Astrocyte (in vitro differentiated cells and primary cell): ENCODE results near the gene UPK3BL2. TPM values are rescaled to one million over a fixed set of nuclear protein-coding genes. Genes with fewer than 3 reads are reported as not detected.
"Not testable (repeated sequence)": the region's sequence is repeated elsewhere in the genome, so short reads cannot be mapped to it uniquely, and the experiment has no call there.

ENCODE experiments used
- DNase-seq: peaks from one replicate; pipeline ENCODE4 v3.0.0-alpha.2; 2010; ENCODE audit warnings: low read depth
- FAIRE-seq: peaks from 2 replicates; lab custom pipeline; 2011; peaks lifted over from hg19 to GRCh38; lab: Jason Lieb, UNC
- H2AFZ ChIP-seq: 2 replicates; pipeline ENCODE4 v1.6.0; 2012; ENCODE audit warnings: low read depth, low read length, inconsistent platforms
- H3K27ac ChIP-seq: 2 replicates; pipeline ENCODE4 v1.5.1; 2011; ENCODE audit warnings: low read depth, low read length, inconsistent platforms
- H3K27me3 ChIP-seq: 2 replicates; pipeline ENCODE4 v1.6.0; 2011; ENCODE audit warnings: low read length, inconsistent platforms; ENCODE audit not compliant: insufficient read depth
- H3K36me3 ChIP-seq: 2 replicates; pipeline ENCODE4 v1.5.1; 2011; ENCODE audit warnings: low read length, inconsistent platforms; ENCODE audit not compliant: insufficient read depth
- H3K4me1 ChIP-seq: 2 replicates; pipeline ENCODE4 v1.5.1; 2011; ENCODE audit warnings: low read length, inconsistent platforms; ENCODE audit not compliant: insufficient read depth
- H3K4me2 ChIP-seq: 2 replicates; pipeline ENCODE4 v1.6.0; 2012; ENCODE audit warnings: low read length, inconsistent platforms
- H3K4me3 ChIP-seq: 2 replicates; pipeline ENCODE4 v1.5.1; 2011; ENCODE audit warnings: low read depth, mild to moderate bottlenecking, low read length, inconsistent platforms; ENCODE audit not compliant: insufficient read depth
- H3K79me2 ChIP-seq: 2 replicates; pipeline ENCODE4 v1.6.0; 2012; ENCODE audit warnings: mild to moderate bottlenecking, low read length, inconsistent platforms; ENCODE audit not compliant: insufficient read depth
- H3K9ac ChIP-seq: 2 replicates; pipeline ENCODE4 v1.6.0; 2012; ENCODE audit warnings: mild to moderate bottlenecking, low read length, inconsistent platforms
- H3K9me3 ChIP-seq: 2 replicates; pipeline ENCODE4 v1.5.1; 2012; ENCODE audit warnings: low read depth, mild to moderate bottlenecking, low read length, inconsistent platforms; ENCODE audit not compliant: insufficient read depth
- H4K20me1 ChIP-seq: 2 replicates; pipeline ENCODE4 v1.6.0; 2012; ENCODE audit warnings: low read length, inconsistent platforms; ENCODE audit not compliant: insufficient read depth
- H3K27ac Mint-ChIP-seq: one replicate; pipeline ENCODE4 v1.8.0; 2021; ENCODE audit warnings: mild to moderate bottlenecking, mixed read lengths; ENCODE audit not compliant: unreplicated experiment
- H3K27me3 Mint-ChIP-seq: one replicate; pipeline ENCODE4 v1.8.0; 2021; ENCODE audit warnings: low read depth, mixed read lengths; ENCODE audit not compliant: unreplicated experiment
- H3K36me3 Mint-ChIP-seq: one replicate; pipeline ENCODE4 v1.8.0; 2021; ENCODE audit warnings: low read depth, mixed read lengths; ENCODE audit not compliant: unreplicated experiment
- H3K4me1 Mint-ChIP-seq: one replicate; pipeline ENCODE4 v1.8.0; 2021; ENCODE audit warnings: low read depth, mixed read lengths; ENCODE audit not compliant: unreplicated experiment
- H3K4me3 Mint-ChIP-seq: one replicate; pipeline ENCODE4 v1.8.0; 2021; ENCODE audit warnings: mild to moderate bottlenecking, moderate library complexity, mixed read lengths; ENCODE audit not compliant: unreplicated experiment
- H3K9me3 Mint-ChIP-seq: one replicate; pipeline ENCODE4 v1.8.0; 2021; ENCODE audit warnings: mild to moderate bottlenecking, mixed read lengths; ENCODE audit not compliant: unreplicated experiment
- total RNA-seq: library from RNA; stranded (reverse); gene quantifications from 2 replicates; pipeline ENCODE4 v1.2.1, GENCODE V29; 2021

UPK3BL2 gene
- total RNA-seq, 1 donor from 2014 or later = 3.4 TPM

- not testable (repeated sequence) for H3K27me3 ChIP-seq, H3K9me3 Mint-ChIP-seq, H3K36me3 Mint-ChIP-seq, H2AFZ ChIP-seq, H3K27me3 Mint-ChIP-seq, H3K9ac ChIP-seq, H3K4me3 Mint-ChIP-seq, FAIRE-seq, H3K36me3 ChIP-seq, H3K4me1 Mint-ChIP-seq, H3K4me2 ChIP-seq, H3K27ac Mint-ChIP-seq, H3K4me1 ChIP-seq, H3K27ac ChIP-seq, H4K20me1 ChIP-seq, DNase-seq, H3K79me2 ChIP-seq, H3K4me3 ChIP-seq, H3K9me3 ChIP-seq
Observed at GRCh38 chr7:102577315-102578240, 34.1 kb upstream of the UPK3BL2 start.

DNA sequence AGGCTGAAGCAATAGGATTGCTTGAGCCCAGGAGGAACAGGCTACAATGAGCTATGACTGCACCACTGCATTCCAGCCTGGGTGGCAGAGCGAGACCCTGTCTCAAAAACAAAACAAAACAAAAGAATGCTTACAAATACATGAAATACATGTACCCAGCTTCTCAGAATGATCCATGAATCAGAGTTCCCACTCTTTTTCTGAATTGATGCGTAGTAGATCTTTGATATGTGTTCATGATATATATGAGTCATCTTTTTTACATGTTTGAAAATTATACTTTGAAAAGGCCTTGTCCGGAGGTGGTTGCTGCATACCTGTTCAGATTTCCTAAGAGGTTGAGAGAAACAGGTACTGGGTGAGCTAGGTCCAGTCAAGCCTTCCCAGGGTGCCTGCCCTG, 32.9 kb upstream of the UPK3BL2 start:
- not testable (repeated sequence) for H3K4me3 Mint-ChIP-seq, H3K9ac ChIP-seq, H3K4me1 Mint-ChIP-seq, H3K27me3 Mint-ChIP-seq, H3K27ac ChIP-seq, H3K9me3 ChIP-seq, H4K20me1 ChIP-seq, H2AFZ ChIP-seq, H3K4me1 ChIP-seq, H3K27me3 ChIP-seq, H3K27ac Mint-ChIP-seq, H3K79me2 ChIP-seq, DNase-seq, H3K36me3 Mint-ChIP-seq, H3K36me3 ChIP-seq, H3K9me3 Mint-ChIP-seq, H3K4me3 ChIP-seq, FAIRE-seq, H3K4me2 ChIP-seq

- not testable (repeated sequence) for FAIRE-seq, H3K4me1 Mint-ChIP-seq, H3K27me3 Mint-ChIP-seq, H3K4me3 ChIP-seq, H3K36me3 Mint-ChIP-seq, H3K27ac Mint-ChIP-seq, H3K9me3 Mint-ChIP-seq, DNase-seq, H2AFZ ChIP-seq, H4K20me1 ChIP-seq, H3K4me1 ChIP-seq, H3K27ac ChIP-seq, H3K9ac ChIP-seq, H3K36me3 ChIP-seq, H3K79me2 ChIP-seq, H3K4me3 Mint-ChIP-seq, H3K4me2 ChIP-seq, H3K9me3 ChIP-seq, H3K27me3 ChIP-seq
Observed at GRCh38 chr7:102574607-102575006, 31.1 kb upstream of the UPK3BL2 start.

DNA sequence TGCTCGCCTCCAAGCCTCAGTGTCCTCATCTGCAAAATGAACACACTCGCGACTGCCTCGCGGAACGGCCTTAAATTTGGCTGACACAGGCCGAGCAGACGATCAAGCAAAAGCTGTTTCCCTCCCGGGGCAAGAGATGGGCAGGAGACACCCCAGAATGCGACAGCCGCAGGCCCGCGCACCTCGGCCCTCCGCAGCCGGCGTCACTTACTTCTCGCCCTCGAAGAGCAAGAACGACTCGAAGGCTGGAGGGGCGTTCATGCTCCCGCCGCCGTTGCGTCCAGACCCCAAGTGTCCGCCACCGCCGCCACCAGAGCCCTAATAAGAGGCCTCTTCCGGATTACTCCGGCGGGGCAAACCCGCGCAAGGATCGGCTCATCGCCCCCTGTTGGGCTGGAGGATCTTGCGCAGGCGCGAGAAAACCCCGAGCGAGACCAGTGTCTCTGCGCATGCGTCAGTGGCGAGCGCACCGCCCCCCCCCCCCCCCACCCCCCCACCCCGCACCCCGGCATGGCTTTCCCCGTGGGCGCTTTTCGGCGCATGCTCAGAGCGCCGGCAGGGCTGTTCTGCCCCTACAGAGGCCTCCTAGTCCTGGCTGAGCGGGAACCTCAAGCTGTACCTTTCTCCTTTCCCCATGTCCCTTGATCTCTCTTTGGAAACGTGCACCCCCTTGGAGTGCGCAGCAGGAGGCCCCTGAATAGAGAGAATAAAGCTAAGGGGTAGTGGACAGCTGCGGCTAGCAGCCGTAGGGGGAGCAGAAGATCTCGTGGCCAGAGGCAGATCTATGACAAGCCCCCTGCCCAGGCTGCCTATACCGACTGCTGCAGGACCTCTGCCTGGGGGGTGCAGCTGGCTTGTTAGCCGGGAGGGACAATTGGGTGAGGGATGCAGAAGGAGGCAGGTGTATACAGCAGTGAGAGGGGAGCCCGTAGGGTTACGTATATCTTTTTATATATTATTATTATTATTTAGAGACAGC, 29.1 kb upstream of the UPK3BL2 start, which contains the start of gene POLR2J3:
Gene POLR2J3, minus strand, starts transcription at position 323 of the 979 bp plus-strand sequence. Its CDS starts 62 bp downstream, at position 261.
- not testable (repeated sequence) for H3K27me3 ChIP-seq, H3K4me1 ChIP-seq, H3K79me2 ChIP-seq, H3K27me3 Mint-ChIP-seq, FAIRE-seq, H3K9me3 Mint-ChIP-seq, H3K9me3 ChIP-seq, H4K20me1 ChIP-seq, H3K4me1 Mint-ChIP-seq, H3K36me3 ChIP-seq, H3K36me3 Mint-ChIP-seq
- peak within 1 kb of the TSS; percentile 53 for H3K27ac ChIP-seq
- DNase-seq = peak; percentile 63
- H3K9ac ChIP-seq = peak within 1 kb of the TSS; percentile 87
- peak within 1 kb of the TSS; percentile 66 for H2AFZ ChIP-seq
- peak within 1 kb of the TSS; percentile 68 for H3K4me3 ChIP-seq
- Mint-ChIP-seq H3K4me3 (peak within 1 kb of the TSS; percentile 90), H3K27ac (peak within 1 kb of the TSS; percentile 88)
- H3K4me2 ChIP-seq = peak within 1 kb of the TSS; percentile 70

DNA sequence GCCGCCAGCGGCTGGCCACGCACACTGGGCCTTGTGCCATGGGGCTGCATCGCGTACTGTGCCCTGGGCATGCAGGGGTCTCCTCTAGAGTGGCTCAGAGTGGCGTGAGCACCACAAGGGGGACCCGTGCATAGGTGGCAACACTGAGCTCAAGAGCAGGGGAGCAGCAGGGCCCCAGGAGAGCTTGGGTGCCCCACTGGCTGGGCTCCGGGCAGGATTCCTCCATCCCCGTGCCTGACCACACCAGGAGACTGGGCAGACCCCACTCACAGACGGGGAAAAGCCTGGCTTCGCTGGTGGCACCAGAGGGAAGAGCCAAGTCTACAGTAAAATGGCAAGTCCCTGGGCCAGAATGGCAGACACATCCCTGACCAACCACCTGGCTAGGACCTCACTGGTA, 25.1 kb upstream of the UPK3BL2 start:
- H3K4me1 ChIP-seq, DNase-seq, H3K36me3 ChIP-seq, H3K9ac ChIP-seq, H4K20me1 ChIP-seq, H3K27me3 Mint-ChIP-seq, H3K79me2 ChIP-seq, H2AFZ ChIP-seq, H3K4me2 ChIP-seq, H3K4me3 ChIP-seq, H3K27ac ChIP-seq, FAIRE-seq, H3K9me3 ChIP-seq, H3K27ac Mint-ChIP-seq, H3K36me3 Mint-ChIP-seq, H3K9me3 Mint-ChIP-seq, H3K4me3 Mint-ChIP-seq, H3K27me3 ChIP-seq, H3K4me1 Mint-ChIP-seq: not testable (repeated sequence)
